Kidney epithelial cell (primary cell): ENCODE data around the gene GADD45G. TPM values are rescaled to one million over a fixed set of nuclear protein-coding genes. Genes with fewer than 3 reads are reported as not detected.

Experiments
- DNase-seq: peaks from one replicate; pipeline ENCODE4 v3.0.0-alpha.2; 2010; ENCODE audit warnings: low read depth
- H3K27me3 ChIP-seq: 2 replicates; pipeline ENCODE4 v1.6.0; 2011; ENCODE audit warnings: low read length; ENCODE audit not compliant: control insufficient read depth, insufficient read depth
- H3K36me3 ChIP-seq: 2 replicates; pipeline ENCODE4 v1.5.1; 2011; ENCODE audit warnings: low read length; ENCODE audit not compliant: control insufficient read depth, insufficient read depth
- H3K4me3 ChIP-seq: 2 replicates; pipeline ENCODE4 v1.5.1; 2011; ENCODE audit warnings: low read depth, mild to moderate bottlenecking, control low read depth, low read length
- total RNA-seq: library from RNA; depleted of rRNA; stranded (reverse); fragments of >200 nt; gene quantifications from 2 replicates; pipeline ENCODE4 v1.2.3, GENCODE V29; 2015
- TF ChIP-seq, protein P1 (sequence below): IDR thresholded peaks from 2 replicates; pipeline ENCODE4 v1.5.1; 2011; ENCODE audit warnings: mild to moderate bottlenecking, moderate library complexity, low read length, control low read depth, inconsistent platforms; ENCODE audit not compliant: insufficient read depth, poor library complexity, severe bottlenecking

GADD45G gene
- total RNA-seq, 1 donor from 2014 or later: 2.2 TPM

- Histone ChIP-seq H3K36me3 (no peaks in the 10 kb centered on the region), H3K4me3 (peak overlapping the region; percentile 59), H3K27me3 (peaks cover 7% of the 10 kb centered on the region)
- peak; percentile 35 for DNase-seq
- TF ChIP-seq, protein P1, sequence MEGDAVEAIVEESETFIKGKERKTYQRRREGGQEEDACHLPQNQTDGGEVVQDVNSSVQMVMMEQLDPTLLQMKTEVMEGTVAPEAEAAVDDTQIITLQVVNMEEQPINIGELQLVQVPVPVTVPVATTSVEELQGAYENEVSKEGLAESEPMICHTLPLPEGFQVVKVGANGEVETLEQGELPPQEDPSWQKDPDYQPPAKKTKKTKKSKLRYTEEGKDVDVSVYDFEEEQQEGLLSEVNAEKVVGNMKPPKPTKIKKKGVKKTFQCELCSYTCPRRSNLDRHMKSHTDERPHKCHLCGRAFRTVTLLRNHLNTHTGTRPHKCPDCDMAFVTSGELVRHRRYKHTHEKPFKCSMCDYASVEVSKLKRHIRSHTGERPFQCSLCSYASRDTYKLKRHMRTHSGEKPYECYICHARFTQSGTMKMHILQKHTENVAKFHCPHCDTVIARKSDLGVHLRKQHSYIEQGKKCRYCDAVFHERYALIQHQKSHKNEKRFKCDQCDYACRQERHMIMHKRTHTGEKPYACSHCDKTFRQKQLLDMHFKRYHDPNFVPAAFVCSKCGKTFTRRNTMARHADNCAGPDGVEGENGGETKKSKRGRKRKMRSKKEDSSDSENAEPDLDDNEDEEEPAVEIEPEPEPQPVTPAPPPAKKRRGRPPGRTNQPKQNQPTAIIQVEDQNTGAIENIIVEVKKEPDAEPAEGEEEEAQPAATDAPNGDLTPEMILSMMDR: no peak
Measured at GRCh38 chr9:89606049-89606623, 1.3 kb downstream of the GADD45G start.

DNA sequence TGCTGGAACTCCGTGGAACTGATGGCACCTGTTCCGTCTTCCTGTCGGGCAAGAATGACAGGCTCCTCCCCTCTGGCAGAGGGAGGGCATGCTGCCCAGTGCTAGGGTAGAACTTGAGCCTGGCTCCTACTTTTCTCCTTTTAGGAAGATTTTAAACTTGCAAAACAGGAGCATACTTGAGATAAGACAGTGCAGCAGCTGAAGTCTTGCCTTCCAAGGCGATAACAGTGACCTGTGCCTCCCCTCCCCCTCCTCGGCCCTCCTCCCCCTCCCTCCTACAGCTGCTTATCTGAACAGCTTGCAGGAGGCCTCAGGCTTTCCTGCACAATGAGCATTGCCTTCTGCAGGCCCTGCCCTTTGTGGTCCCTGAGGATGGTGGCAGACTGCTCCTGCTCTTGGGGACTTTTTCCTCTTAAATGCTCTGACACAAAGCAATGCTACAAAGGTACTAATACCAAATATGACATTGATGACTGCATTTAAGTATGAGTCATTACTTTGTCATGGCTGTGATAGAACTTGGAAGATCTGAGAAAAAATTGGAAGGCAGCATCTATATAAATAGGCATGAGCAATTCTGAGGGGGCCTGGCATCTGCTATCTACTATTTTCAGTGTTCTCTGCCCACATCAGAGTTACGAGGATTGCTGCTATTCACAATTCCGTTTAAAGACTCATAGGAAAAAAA lies 2.0 kb downstream of the GADD45G start:
- H3K4me3 ChIP-seq: no peak overlapping the region
- H3K27me3 ChIP-seq: peaks cover 6% of the 10 kb centered on the region
- H3K36me3 ChIP-seq: no peaks in the 10 kb centered on the region
- DNase-seq: peak; percentile 12
- TF ChIP-seq, protein P1: no peak

GRCh38 chr9:89608641-89609335 lies 4.0 kb downstream of the GADD45G start:
- peaks cover 8% of the 10 kb centered on the region for H3K27me3 ChIP-seq
- no peak overlapping the region for H3K4me3 ChIP-seq
- TF ChIP-seq, protein P1: no peak
- no peak for DNase-seq
- no peaks in the 10 kb centered on the region for H3K36me3 ChIP-seq

- TF ChIP-seq, protein P1: no peak
- Histone ChIP-seq H3K36me3 (no peaks in the 10 kb centered on the region), H3K27me3 (peaks cover 5% of the 10 kb centered on the region), H3K4me3 (no peak overlapping the region)
- no peak for DNase-seq
Measured at GRCh38 chr9:89609426-89610006, 4.7 kb downstream of the GADD45G start.

- no peak for DNase-seq
Measured at GRCh38 chr9:89610391-89610925, 5.6 kb downstream of the GADD45G start.

More at GRCh38 chr9:89610391-89610925, 5.6 kb downstream of the GADD45G start:
- H3K4me3 ChIP-seq: no peak overlapping the region
- TF ChIP-seq, protein P1: no peak
- H3K27me3 ChIP-seq: peaks cover 5% of the 10 kb centered on the region
- H3K36me3 ChIP-seq: no peaks in the 10 kb centered on the region
